HUDEP-2 (cell line): ENCODE measurements around the gene ABHD6.
"Not testable (repeated sequence)": the region's sequence is repeated elsewhere in the genome, so short reads cannot be mapped to it uniquely, and the experiment has no call there.

Experiments used
- DNase-seq, 76 experiments: peaks; one replicate each; lab custom pipeline; 2025; ENCODE audit not compliant: unreplicated experiment in 76 of 76; lab: John Stamatoyannopoulos, UW

The ABHD6 gene

GRCh38 chr3:58209933-58210332 is 27.7 kb upstream of the ABHD6 start:
- no peak for DNase-seq

DNA sequence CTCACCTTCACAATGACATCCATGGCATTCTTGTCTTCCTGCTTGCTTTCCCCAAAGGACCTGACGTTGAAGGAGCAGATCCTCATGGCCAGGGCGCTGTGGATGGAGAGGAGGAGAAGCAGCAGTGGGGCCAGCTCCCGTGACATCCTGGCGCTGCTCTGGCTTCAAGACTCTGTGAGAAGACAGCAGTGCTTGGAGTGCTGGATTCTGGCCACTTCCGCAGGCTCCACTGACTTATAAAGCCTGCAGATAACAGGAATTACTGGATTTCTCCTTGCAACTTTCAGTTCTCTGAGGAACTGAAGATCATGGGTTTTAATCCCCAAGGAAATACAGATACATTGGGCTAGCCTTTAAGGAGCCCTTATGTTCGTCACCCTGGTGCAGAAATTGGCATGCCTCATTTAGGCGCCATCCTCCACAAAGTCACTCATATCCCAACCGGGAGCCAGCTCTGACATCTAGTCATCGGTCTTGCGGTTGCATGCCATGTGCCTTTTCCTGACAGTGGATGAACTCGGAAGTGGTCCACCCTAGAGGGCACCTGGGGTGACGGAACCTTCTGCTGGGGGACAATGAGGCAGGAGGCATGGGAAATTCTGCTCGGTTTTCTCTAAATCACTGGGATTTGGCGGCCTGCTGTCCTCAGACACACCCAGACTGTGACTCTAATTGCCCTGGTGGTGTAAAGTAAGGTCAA is 26.7 kb upstream of the ABHD6 start, which contains the start of gene DNASE1L3:
DNASE1L3 (minus strand) TSS at position 212 of the 700 bp plus-strand sequence; CDS start at position 146, 66 bp downstream.
- DNase-seq: no peak

DNA sequence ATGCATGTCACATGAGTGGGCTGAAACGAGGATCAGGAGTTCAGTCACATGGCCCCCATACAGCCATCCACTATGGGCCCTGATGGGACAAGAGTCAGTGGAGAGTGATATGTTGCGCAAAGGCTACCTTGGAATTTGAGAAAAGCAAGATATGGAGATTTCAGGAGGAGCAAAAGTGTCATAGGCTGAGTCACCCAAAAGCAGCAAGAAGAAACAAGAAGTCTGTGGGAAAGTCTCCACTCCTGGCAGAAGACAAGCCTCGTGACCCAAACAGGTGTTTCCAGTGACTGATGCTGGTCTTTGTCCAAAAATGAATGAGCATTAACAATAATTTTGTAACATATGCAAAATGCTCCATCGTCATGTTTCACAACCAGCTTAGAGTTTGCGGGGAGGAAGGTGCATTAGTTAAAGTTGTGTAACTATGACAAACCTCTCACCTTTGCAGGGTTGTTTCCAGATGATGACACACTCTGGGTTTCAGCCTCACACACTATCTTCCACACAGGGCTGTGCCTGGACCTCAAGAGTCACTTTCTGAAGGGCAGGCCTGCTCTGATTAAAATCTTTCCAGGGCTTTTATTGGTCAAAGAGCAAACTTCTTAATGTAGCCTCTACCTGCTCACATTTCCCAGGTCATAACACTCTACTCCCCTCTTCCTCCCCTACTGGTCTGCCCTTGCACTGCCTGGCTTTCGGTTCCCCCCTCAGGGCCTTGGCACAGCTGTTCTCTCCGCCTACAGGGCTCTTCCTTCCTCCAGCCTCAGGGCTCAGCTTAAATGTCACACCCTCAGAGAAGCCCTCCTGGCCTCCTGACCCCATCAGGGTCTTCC is 22.9 kb upstream of the ABHD6 start:
- no peak for DNase-seq

DNA sequence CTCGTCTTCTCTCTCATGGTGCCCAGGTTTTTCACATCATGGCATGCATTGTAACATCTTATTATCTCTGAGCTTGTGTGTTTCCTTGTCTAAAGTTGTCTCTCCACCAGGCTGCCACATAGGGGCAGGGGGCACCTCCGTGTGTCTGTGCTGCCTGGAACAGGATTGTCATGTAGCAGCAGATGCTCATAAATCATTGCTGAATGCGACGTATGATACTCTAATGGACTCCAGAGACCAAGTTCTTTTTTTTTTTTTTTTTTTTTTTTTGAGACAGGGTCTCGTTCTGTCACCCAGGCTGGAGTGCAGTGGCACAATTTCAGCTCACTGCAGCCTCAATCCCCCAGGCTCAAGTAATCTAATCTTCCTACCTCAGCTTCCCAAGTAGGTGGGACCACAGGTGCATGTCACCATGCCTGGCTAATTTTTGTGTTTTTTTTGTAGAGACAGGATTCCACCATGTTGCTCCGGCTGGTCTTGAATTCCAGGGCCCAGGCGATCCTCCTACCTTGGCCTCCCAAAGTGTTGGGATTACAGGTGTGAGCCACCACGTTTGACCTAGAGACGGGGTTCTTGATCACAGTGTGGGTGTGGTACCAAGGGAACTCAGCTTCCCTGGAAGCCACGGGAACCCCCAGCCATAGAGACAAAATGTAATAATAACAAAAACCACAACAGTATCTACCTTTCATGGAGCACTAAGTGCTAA is 22.1 kb upstream of the ABHD6 start:
- no peak for DNase-seq

DNA sequence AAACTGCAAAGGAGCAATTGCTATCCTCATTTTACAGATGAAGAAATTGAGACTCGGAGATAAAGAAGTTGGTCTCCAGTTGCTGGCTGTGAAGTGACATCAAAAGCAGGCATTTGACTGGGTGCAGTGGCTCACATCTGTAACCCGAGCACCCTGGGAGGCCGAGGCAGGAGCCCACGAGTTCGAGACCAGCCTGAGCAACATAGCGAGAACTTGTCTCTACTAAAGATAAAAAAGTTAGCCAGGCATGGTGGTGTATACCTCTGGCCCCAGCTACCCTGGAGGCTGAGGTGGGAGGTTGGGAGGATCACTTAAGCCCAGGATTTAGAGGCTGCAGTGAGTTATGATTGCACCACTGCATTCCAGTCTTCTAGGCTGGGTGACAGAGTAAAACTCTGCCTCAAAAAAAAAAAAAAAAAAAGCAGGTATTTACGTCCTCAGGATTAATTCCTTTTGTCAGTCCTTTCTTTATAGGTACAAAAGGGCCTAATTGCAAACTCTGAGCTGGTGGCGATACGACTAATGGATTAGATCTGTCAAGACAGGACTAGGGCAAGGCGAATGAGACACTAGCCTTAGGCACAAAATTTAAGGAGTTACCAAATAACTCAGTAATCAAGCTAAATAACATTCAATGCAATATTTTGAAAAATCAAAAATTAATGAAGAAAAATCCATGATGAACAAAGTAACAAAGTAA is 20.9 kb upstream of the ABHD6 start:
- DNase-seq: no peak

DNA sequence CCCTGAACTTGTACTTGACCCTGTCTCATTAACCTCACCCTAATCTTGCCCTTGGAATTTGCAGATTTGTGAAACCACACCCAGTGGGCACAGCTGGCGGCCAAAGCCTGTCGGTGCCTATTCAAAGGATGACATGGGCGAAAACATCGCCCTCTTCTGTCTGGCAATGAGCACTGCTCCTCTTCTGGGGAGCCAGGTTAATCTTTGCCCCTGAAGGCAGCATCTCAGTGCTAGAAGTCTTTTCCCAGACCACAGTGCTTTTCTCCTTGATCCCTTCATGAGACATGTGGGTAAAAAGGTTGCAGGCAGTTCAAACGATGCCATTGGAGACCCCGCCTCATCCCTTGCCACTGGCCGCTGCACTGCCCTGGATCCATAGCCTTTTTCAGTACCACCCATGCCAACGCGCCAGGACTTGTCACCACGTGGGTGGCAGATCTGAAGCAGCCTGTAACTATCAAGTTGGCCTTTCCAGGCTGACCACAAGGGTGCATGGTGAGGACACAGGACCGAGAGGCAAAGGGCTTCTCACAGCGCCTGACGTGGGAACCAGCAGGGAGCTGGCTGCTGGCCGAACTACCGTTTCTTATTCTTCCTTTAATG is 20.3 kb upstream of the ABHD6 start:
- peak in 73 of 76 experiments; percentile 1 to 76 (median 44) for DNase-seq

GRCh38 chr3:58218904-58219303 is 18.7 kb upstream of the ABHD6 start:
- no peak for DNase-seq

DNA sequence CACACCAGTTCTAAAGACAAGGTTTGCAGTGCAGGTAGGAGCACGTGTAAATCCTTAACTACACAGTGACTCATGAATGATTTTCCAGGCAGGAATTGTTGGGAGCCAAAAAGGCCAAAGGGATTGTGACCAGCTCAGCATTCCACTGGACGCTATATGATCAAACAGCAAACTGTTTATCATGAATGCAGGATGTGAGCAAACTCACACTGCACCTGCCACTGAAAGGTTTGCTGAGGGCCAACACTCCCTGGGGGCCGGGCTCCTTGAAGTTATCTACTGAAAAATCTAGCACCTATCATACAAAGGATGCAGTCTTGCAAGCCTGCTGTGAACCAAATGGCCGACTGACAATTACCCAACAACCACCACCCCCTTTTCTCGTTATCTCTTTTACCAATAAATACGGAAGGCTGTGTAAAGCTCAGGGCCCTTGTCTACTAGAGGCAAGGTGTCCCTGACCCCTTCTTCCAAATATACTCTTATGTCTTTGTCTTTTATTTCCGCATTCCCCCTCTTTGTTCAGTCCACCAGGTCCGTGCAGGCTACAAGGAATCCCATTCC is 15.3 kb upstream of the ABHD6 start:
- no peak for DNase-seq

- no peak for DNase-seq
These were observed 13.7 kb upstream of the ABHD6 start for GRCh38 chr3:58223855-58224254.

DNA sequence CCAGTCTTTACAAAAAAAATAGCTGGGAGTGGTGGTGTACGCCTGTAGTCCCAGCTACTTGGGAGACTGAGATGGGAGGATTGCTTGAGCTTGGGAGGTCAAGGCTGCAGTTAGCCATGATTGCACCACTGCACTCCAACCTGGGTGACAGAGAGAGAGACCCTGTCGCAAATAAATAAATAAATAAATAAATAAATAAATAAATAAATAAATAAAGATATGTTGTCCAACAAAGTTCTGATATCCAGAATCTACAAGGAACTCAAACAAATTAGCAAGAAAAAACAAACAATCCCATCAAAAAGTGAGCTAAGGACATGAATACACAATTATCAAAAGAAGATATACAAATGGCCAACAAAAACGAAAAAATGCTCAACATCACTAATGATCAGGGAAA is 9.7 kb upstream of the ABHD6 start:
- not testable (repeated sequence) for DNase-seq

DNA sequence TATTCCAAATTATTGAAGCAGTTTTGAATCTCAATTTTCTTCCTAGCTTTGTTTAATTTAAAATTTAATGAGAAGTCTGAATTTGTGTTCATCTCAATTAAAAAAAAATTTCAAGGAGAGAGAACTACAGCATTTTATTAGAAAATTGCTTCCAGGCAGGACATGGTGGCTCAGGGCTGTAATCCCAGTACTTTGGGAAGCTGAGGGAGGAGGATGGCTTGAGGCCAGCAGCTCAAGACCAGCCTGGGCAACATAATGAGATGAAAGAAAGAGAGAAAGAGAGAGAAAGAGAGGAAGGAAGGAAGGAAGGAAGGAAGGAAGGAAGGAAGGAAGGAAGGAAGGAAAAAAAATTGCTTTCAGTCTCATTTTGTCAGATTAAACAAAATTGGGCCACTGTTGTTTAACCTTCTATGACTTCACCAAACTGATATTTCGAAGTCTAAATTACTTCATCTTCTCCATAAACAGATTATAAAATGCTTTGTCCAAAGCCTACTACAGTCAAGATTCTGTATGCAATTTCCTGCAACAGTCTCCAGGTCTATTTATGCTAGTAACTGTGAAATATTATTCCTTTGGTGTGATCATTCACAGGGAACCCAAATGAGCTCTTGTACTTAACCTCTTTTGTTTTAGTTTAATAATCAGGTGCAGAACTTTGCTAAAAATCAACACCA is 6.6 kb upstream of the ABHD6 start:
- no peak for DNase-seq

GRCh38 chr3:58231666-58232065 is 5.9 kb upstream of the ABHD6 start:
- no peak for DNase-seq

- peak in 3 of 76 experiments; percentile 20 to 27 (median 20) for DNase-seq
These were observed 3.1 kb upstream of the ABHD6 start for GRCh38 chr3:58234516-58234931.

DNA sequence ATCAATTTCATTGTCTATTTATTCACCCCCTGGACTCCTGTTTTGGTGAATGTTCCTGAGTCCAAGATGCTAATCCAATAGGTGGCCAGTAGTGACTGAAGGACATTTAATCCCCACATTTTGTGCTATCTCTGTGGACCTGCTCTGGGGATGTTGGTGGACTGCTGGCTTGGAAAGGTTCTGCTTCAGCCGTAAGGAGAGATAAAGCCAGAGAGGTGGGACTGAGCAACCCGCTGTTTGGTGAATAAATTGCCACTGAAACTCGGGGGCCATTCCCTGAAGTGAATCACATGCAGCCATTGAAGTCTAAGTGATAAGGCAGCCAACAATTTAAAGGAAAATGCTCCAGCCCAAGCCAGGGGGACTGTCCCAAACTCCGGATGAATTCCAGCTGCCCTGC is 1.6 kb upstream of the ABHD6 start:
- no peak for DNase-seq

GRCh38 chr3:58236527-58237237 is 910 bp upstream of the ABHD6 start:
- DNase-seq: peak in 1 of 76 experiments; percentile 2

- peak in 36 of 76 experiments; percentile 5 to 68 (median 40) for DNase-seq
These were observed 519 bp downstream of the ABHD6 start for GRCh38 chr3:58237941-58238681.

- DNase-seq: no peak
These were observed 1.2 kb downstream of the ABHD6 start for GRCh38 chr3:58238830-58239229.
